Colon (tissue), 2 donors: ENCODE results near the gene TDRD10.

Experiments
- FAIRE-seq: peaks from 2 replicates; lab custom pipeline; 2012; peaks lifted over from hg19 to GRCh38; lab: Jason Lieb, UNC
- donor health status: control.
- donor health status: control.

TDRD10 gene

DNA sequence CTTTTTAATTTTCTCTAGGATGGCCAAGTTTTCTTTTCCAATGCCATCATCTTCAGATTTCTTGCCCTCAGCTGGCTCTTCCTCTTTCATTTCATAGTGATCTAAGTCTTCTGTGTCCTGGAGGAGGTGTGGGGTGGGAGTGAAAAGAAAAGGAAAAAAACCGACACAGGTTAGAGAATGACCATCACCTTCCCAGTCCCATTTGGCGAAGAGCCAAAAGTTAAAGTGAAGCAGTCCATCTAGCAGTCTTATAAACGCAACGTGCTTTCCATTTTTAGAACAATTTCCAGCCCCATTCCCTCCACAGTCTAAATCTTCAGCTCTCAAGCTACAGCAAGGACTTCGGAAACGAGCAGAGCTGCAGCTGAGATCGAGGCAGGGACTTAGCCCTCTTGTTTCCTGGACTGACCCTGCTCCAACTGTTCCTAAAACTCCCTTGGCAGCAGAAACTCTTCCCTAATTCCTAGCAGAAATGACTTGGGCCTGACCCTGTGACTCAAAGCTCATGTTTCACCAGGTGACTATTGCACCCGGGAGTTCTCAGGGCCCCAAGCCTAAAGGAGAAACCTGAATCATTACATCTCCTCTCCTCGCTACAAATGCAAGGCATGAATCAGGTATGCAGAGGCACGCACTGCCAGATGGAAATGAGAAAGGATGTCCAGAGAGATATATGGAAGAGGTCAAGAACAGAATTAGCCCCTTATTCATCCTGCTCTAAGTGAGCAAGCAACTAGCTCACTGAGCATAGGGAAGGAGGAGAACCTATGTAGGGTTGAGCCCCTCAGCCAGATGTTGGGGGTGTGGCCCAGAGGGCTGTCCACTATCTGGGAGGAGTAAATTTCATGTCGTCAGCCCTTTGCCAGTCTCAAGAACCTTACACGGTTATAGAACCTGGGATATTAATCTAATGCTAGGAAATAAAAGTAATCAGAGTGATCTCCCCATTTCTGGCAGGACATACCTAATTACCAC, 51.3 kb downstream of the TDRD10 start:
- no peak for FAIRE-seq

DNA sequence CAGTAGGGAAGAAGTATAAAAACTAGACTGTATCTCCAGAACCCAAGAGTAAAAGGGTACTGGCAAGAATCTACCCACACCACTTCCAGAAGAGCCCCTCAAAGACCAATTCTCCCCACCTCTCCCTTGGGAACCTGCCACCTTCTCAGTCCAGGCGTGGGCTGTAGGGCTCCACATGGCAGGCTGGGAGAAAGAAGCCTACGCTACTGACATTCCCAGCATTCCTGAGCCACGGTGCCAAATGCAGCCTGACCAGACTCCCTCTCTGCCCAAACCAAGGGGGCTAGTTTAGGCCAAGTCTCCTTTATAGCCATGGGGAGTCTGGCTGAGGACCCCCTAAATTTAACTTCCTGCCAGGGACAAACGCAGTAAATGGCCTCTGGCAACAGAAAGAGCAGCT, 54.4 kb downstream of the TDRD10 start:
- no peak for FAIRE-seq

DNA sequence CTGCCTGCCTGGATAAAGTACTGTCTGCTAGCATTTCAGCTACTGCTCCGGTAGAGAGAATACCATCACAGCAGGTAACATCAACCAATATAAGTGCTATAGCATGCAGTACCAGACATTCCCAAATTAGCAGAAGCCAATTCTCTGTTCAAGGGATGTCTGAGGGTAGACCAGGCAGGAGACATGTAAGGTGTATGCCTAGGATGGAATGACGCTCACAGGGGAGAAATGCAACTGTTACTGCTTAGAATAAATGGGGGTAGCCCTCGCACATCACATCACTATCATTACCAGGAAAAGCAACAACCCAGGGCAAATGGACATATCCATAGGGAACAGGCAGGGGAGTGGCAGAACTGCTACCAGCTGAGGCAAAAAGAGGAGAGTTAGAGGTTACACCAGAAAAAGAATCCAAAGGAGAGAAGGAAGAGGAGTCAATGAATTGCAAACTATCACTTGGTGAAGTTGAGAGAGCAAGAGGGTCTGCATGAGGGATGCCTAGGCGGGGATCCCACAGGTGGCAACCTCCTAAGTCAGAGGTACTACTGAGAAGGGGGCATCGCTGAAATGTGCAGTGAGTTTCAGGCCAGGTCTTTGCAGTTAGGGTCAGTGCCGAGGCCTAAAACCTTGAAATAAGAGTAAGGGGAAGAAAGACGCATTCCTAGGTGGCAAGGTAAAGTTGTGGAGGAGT, 55.4 kb downstream of the TDRD10 start:
- no peak for FAIRE-seq

GRCh38 chr1:154557939-154558719, 56.1 kb downstream of the TDRD10 start, which contains the start of gene UBE2Q1:
Gene UBE2Q1 (minus strand): TSS chr1:154558662. CDS start chr1:154558553, 109 bp downstream.
- no peak for FAIRE-seq

GRCh38 chr1:154558720-154559465, 56.9 kb downstream of the TDRD10 start:
- no peak for FAIRE-seq

DNA sequence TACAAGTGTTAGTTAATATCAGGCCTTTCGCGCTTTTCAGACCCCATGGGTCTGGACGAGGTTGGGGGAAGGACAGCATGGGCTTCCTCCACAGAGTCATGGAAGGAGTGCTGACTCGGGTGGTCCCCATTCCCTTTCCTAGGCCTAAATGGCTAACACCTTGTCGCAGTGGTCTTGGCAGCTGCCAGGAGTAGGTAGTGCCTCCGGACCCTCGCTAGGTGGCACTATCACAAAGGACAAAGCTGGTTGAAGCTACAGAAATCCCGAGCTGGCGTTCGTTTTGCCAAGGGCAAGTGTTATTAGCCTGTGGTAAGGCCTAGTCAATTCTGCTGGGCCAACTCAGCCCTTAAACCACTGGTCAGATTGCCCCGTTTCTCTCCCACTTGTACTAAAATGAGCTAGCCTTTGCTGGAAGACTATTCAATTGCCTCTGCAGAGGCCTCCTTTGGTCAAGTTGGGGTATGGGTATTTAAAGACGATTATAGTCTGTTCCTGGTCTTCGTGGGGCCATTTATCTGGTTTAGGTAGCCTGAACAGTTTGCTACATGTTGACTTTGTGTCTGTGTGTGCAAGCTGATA, 57.5 kb downstream of the TDRD10 start:
- FAIRE-seq, result no peak

GRCh38 chr1:154565876-154566275, 63.9 kb downstream of the TDRD10 start:
- FAIRE-seq, result no peak

GRCh38 chr1:154567386-154568156, 65.6 kb downstream of the TDRD10 start, which contains the start of gene CHRNB2:
Gene CHRNB2 (plus strand): TSS chr1:154567778. CDS start chr1:154568045, 267 bp downstream.
- no peak for FAIRE-seq

GRCh38 chr1:154568157-154568815, 66.3 kb downstream of the TDRD10 start:
- no peak for FAIRE-seq

DNA sequence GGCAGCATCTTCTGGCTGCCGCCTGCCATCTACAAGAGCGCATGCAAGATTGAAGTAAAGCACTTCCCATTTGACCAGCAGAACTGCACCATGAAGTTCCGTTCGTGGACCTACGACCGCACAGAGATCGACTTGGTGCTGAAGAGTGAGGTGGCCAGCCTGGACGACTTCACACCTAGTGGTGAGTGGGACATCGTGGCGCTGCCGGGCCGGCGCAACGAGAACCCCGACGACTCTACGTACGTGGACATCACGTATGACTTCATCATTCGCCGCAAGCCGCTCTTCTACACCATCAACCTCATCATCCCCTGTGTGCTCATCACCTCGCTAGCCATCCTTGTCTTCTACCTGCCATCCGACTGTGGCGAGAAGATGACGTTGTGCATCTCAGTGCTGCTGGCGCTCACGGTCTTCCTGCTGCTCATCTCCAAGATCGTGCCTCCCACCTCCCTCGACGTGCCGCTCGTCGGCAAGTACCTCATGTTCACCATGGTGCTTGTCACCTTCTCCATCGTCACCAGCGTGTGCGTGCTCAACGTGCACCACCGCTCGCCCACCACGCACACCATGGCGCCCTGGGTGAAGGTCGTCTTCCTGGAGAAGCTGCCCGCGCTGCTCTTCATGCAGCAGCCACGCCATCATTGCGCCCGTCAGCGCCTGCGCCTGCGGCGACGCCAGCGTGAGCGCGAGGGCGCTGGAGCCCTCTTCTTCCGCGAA, 69.4 kb downstream of the TDRD10 start:
- no peak for FAIRE-seq

DNA sequence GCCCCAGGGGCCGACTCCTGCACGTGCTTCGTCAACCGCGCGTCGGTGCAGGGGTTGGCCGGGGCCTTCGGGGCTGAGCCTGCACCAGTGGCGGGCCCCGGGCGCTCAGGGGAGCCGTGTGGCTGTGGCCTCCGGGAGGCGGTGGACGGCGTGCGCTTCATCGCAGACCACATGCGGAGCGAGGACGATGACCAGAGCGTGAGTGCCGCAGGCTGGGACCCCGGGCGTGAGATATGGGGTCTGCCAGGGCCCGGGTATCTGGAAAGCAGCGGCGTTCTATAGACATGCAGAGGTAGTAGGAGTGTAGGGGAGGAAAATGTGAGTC, 69.9 kb downstream of the TDRD10 start:
- FAIRE-seq, result no peak

- FAIRE-seq, result no peak
Measured at GRCh38 chr1:154572468-154573167, 70.6 kb downstream of the TDRD10 start.

DNA sequence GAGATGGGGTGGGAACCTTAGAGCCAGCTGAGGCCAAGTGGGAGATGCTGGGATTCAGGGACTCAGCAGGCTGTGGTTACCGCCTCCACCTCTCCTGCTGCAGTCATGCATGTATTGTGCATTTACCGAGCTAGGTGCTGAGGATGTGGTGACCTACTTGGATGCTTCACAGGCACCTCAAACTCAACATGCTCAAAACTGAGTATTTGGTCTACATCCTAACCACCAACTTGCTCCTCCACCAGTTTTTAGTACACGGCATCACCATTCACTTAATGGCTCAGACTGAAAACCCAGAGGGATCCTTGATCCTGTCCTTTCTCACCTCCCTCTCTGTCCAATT, 71.1 kb downstream of the TDRD10 start:
- FAIRE-seq, result no peak

DNA sequence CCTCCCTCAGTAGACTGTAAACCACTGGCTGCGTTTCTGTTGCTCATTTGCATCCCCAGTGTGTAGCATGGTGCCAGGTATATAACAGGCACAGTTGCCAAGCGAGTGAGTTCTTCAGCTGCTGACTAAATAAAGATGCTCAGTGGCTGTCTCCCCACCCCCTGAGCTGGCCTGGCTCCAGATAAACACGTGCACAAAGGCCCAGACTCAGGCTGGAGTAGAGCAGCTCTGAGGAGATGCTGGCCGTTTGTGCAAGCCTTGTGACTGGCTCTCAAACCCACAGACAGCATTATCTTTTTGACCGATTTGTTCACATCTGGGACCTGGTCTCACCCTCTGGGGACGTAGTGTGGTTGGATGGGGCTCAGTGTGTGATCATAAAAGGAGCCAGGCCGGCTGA, 72.7 kb downstream of the TDRD10 start:
- no peak for FAIRE-seq

- FAIRE-seq, result no peak
Measured at GRCh38 chr1:154575147-154575927, 73.3 kb downstream of the TDRD10 start.

- no peak for FAIRE-seq
Measured at GRCh38 chr1:154575951-154576566, 74.0 kb downstream of the TDRD10 start.

DNA sequence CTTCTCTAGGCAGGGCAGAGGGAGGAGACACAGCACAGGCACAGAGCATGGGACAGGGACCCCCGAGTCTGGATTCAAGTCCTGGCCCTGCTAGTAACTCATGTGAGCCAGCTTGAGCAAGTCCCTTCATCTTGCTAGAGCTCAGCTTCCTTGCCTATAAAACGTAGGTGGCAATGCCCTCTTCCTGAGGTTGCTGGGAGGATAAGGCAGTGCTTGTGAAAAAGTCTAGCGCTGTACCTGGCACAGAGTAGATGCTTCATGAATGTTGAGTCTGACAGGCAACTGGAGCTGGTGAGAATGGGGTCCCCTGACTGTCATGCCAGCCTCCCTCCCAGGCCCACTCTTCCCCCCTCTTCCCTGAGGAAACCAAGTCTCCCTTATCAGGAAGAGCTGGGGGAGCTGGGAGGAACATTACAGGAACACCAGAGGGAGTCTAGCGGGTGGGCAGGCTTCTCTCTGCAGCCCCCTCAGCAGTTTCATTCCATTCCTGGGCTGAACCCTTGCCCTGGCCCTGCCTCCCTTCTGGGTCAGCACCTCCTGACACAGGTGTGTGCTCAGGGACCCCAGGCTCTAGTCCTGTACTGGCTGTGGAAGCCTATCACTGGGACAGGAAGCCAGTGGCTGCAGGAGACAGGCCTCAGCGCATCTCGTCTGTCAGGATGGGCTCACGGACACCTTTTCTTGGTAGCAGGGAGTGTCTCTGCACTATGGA, 75.5 kb downstream of the TDRD10 start:
- FAIRE-seq, result no peak
